HEK293 (cell line): ENCODE data around the gene PSMB11.

Experiments used
- CTCF ChIA-PET: fragments of 350-600 bp; formaldehyde crosslinking; extraction: SDS; loops from one replicate; lab custom pipeline; 2021; ENCODE audit warnings: antibody characterized with exemption; lab: Yijun Ruan, JAX
- POLR2A ChIA-PET: fragments of 300-600 bp; formaldehyde crosslinking; extraction: SDS; loops from one replicate; lab custom pipeline; 2020; ENCODE audit warnings: antibody characterized with exemption, inconsistent platforms; lab: Yijun Ruan, JAX
- H3K27ac ChIP-seq: fragments of 200-500 bp; sonication (Bioruptor generic); 2 replicates; pipeline ENCODE4 v1.5.1; 2014; ENCODE audit warnings: low read depth, low read length, control low read depth, inconsistent platforms; ENCODE audit errors: extremely low read depth
- H3K36me3 ChIP-seq, 2 experiments: fragments of 200-500 bp in 1 of 2; sonication (Bioruptor generic) in 1 of 2; 1 replicate in 1 of 2; 2 replicates in 1 of 2; pipeline ENCODE4 v1.5.1; 2014 to 2017; ENCODE audit warnings: inconsistent platforms in 2 of 2, low read length in 2 of 2; ENCODE audit not compliant: control insufficient read depth in 2 of 2, insufficient read depth in 1 of 2
- H3K4me1 ChIP-seq: fragments of 200-500 bp; sonication (Bioruptor generic); 2 replicates; pipeline ENCODE4 v1.5.1; 2014; ENCODE audit warnings: mild to moderate bottlenecking, low read length, inconsistent platforms; ENCODE audit not compliant: control insufficient read depth, insufficient read depth
- H3K4me3 ChIP-seq: 2 replicates; pipeline ENCODE4 v1.5.1; 2011; ENCODE audit warnings: low read depth, mild to moderate bottlenecking, control low read depth, low read length, moderate library complexity
- H3K9me3 ChIP-seq: fragments of 200-500 bp; sonication (Bioruptor generic); 2 replicates; pipeline ENCODE4 v1.5.1; 2014; ENCODE audit warnings: low read depth, low read length, inconsistent platforms; ENCODE audit not compliant: control insufficient read depth, insufficient read depth
- BCL6B ChIP-seq: fragments of 450-650 bp; formaldehyde crosslinking; IDR thresholded peaks from 2 replicates; pipeline ENCODE4 v1.5.1; 2017; ENCODE audit warnings: missing biosample characterization, missing genetic modification characterization
- EGR2 ChIP-seq: fragments of 450-650 bp; formaldehyde crosslinking; IDR thresholded peaks from 2 replicates; pipeline ENCODE4 v1.5.1; 2016; ENCODE audit warnings: low read depth, missing biosample characterization, missing genetic modification characterization
- FEZF1 ChIP-seq: fragments of 450-650 bp; formaldehyde crosslinking; IDR thresholded peaks from 2 replicates; pipeline ENCODE4 v1.5.1; 2016; ENCODE audit warnings: missing biosample characterization, missing genetic modification characterization
- GLIS1 ChIP-seq: fragments of 450-650 bp; formaldehyde crosslinking; IDR thresholded peaks from 2 replicates; pipeline ENCODE4 v1.5.1; 2016; ENCODE audit warnings: missing biosample characterization, missing genetic modification characterization
- INSM2 ChIP-seq: fragments of 450-650 bp; formaldehyde crosslinking; IDR thresholded peaks from 2 replicates; pipeline ENCODE4 v1.5.1; 2016; ENCODE audit warnings: missing biosample characterization, missing genetic modification characterization
- KLF8 ChIP-seq: fragments of 450-650 bp; formaldehyde crosslinking; IDR thresholded peaks from 2 replicates; pipeline ENCODE4 v1.5.1; 2016; ENCODE audit warnings: missing biosample characterization, missing genetic modification characterization
- OSR2 ChIP-seq: fragments of 450-650 bp; formaldehyde crosslinking; IDR thresholded peaks from 2 replicates; pipeline ENCODE4 v1.5.1; 2016; ENCODE audit warnings: missing biosample characterization, missing genetic modification characterization
- SP7 ChIP-seq: fragments of 450-650 bp; formaldehyde crosslinking; IDR thresholded peaks from 2 replicates; pipeline ENCODE4 v1.5.1; 2016; ENCODE audit warnings: missing biosample characterization, missing genetic modification characterization
- TCF7L2 ChIP-seq: IDR thresholded peaks from 2 replicates; pipeline ENCODE4 v1.6.1; 2011; ENCODE audit warnings: low read depth, mild to moderate bottlenecking, inconsistent platforms, low read length, moderate library complexity, borderline replicate concordance
- TRIM28 ChIP-seq: IDR thresholded peaks from 2 replicates; pipeline ENCODE4 v1.6.1; 2011; ENCODE audit warnings: low read length, control low read depth, borderline replicate concordance
- ZBTB17 ChIP-seq: fragments of 450-650 bp; formaldehyde crosslinking; IDR thresholded peaks from 2 replicates; pipeline ENCODE4 v1.5.1; 2016; ENCODE audit warnings: missing biosample characterization, missing genetic modification characterization
- ZBTB20 ChIP-seq: fragments of 450-650 bp; formaldehyde crosslinking; IDR thresholded peaks from 2 replicates; pipeline ENCODE4 v1.5.1; 2016; ENCODE audit warnings: missing biosample characterization, missing genetic modification characterization
- ZBTB8A ChIP-seq: fragments of 450-650 bp; formaldehyde crosslinking; IDR thresholded peaks from 2 replicates; pipeline ENCODE4 v1.5.1; 2016; ENCODE audit warnings: missing biosample characterization, missing genetic modification characterization
- ZEB2 ChIP-seq: fragments of 450-650 bp; formaldehyde crosslinking; IDR thresholded peaks from 2 replicates; pipeline ENCODE4 v1.5.1; 2016; ENCODE audit warnings: missing biosample characterization, missing genetic modification characterization
- ZFP37 ChIP-seq: fragments of 450-650 bp; formaldehyde crosslinking; IDR thresholded peaks from 2 replicates; pipeline ENCODE4 v1.5.1; 2016; ENCODE audit warnings: missing biosample characterization, missing genetic modification characterization
- ZFP69B ChIP-seq: fragments of 450-650 bp; formaldehyde crosslinking; IDR thresholded peaks from 2 replicates; pipeline ENCODE4 v1.5.1; 2016; ENCODE audit warnings: missing biosample characterization, missing genetic modification characterization
- ZIC2 ChIP-seq: fragments of 450-650 bp; formaldehyde crosslinking; IDR thresholded peaks from 2 replicates; pipeline ENCODE4 v1.5.1; 2016; ENCODE audit warnings: missing biosample characterization, missing genetic modification characterization
- ZNF133 ChIP-seq: fragments of 450-650 bp; formaldehyde crosslinking; IDR thresholded peaks from 2 replicates; pipeline ENCODE4 v1.5.1; 2016; ENCODE audit warnings: missing biosample characterization, missing genetic modification characterization
- ZNF169 ChIP-seq: fragments of 450-650 bp; formaldehyde crosslinking; IDR thresholded peaks from 2 replicates; pipeline ENCODE4 v1.5.1; 2016; ENCODE audit warnings: missing biosample characterization, missing genetic modification characterization
- ZNF211 ChIP-seq: fragments of 450-650 bp; formaldehyde crosslinking; IDR thresholded peaks from 2 replicates; pipeline ENCODE4 v1.5.1; 2016; ENCODE audit warnings: low read depth, missing biosample characterization, missing genetic modification characterization
- ZNF302 ChIP-seq: fragments of 450-650 bp; formaldehyde crosslinking; IDR thresholded peaks from 2 replicates; pipeline ENCODE4 v1.5.1; 2016; ENCODE audit warnings: missing biosample characterization, missing genetic modification characterization, low read depth
- ZNF366 ChIP-seq: fragments of 450-650 bp; formaldehyde crosslinking; conservative IDR thresholded peaks from 2 replicates; pipeline ENCODE4 v1.5.1; 2016; ENCODE audit warnings: missing biosample characterization, missing genetic modification characterization
- ZNF473 ChIP-seq: fragments of 450-650 bp; formaldehyde crosslinking; IDR thresholded peaks from 2 replicates; pipeline ENCODE4 v1.5.1; 2017; ENCODE audit warnings: missing biosample characterization, missing genetic modification characterization
- ZNF560 ChIP-seq: fragments of 450-650 bp; formaldehyde crosslinking; IDR thresholded peaks from 2 replicates; pipeline ENCODE4 v1.5.1; 2017; ENCODE audit warnings: missing biosample characterization, missing genetic modification characterization, borderline replicate concordance
- ZNF610 ChIP-seq: fragments of 450-650 bp; formaldehyde crosslinking; IDR thresholded peaks from 2 replicates; pipeline ENCODE4 v1.5.1; 2016; ENCODE audit warnings: missing biosample characterization, missing genetic modification characterization, borderline replicate concordance
- ZNF629 ChIP-seq: fragments of 450-650 bp; formaldehyde crosslinking; IDR thresholded peaks from 2 replicates; pipeline ENCODE4 v1.5.1; 2017; ENCODE audit warnings: missing biosample characterization, missing genetic modification characterization
- ZNF664 ChIP-seq: fragments of 450-650 bp; formaldehyde crosslinking; IDR thresholded peaks from 2 replicates; pipeline ENCODE4 v1.5.1; 2016; ENCODE audit warnings: missing biosample characterization, missing genetic modification characterization
- ZNF670 ChIP-seq: fragments of 450-650 bp; formaldehyde crosslinking; IDR thresholded peaks from 2 replicates; pipeline ENCODE4 v1.5.1; 2016; ENCODE audit warnings: missing biosample characterization, missing genetic modification characterization, low read depth
- ZNF76 ChIP-seq: fragments of 450-650 bp; formaldehyde crosslinking; IDR thresholded peaks from 2 replicates; pipeline ENCODE4; 2016; ENCODE audit warnings: low read depth, missing biosample characterization, missing genetic modification characterization, borderline replicate concordance
- ZXDB ChIP-seq: fragments of 450-650 bp; formaldehyde crosslinking; IDR thresholded peaks from 2 replicates; pipeline ENCODE4 v1.5.1; 2016; ENCODE audit warnings: missing biosample characterization, missing genetic modification characterization
- TF ChIP-seq, protein P1 (sequence below): fragments of 450-650 bp; formaldehyde crosslinking; IDR thresholded peaks from 2 replicates; pipeline ENCODE4 v1.5.0; 2017; ENCODE audit warnings: missing biosample characterization, missing genetic modification characterization, borderline replicate concordance
- TF ChIP-seq, protein P2 (sequence below): fragments of 450-650 bp; formaldehyde crosslinking; IDR thresholded peaks from 2 replicates; pipeline ENCODE4 v1.5.1; 2016; ENCODE audit warnings: missing biosample characterization, missing genetic modification characterization

Gene PSMB11

GRCh38 chr14:23025151-23025814 lies 16.7 kb upstream of the PSMB11 start (continued):
- TF ChIP-seq ZNF610 (tag by site-specific recombination), result 0 out of 2 replicates have a peak, but pooled peaks have one; percentile 21
- peak; percentile 10; the same call in 1 of the 2 replicates for TF ChIP-seq GLIS1 (tag by site-specific recombination)
- TF ChIP-seq ZBTB20 (tag by site-specific recombination), result no peak
- TF ChIP-seq ZEB2 (tag by site-specific recombination), result peak; percentile 45; the same call in 1 of the 2 replicates
- TF ChIP-seq ZBTB8A, result peak; percentile 57
- no peak for TF ChIP-seq ZNF366
- TF ChIP-seq, protein P1, sequence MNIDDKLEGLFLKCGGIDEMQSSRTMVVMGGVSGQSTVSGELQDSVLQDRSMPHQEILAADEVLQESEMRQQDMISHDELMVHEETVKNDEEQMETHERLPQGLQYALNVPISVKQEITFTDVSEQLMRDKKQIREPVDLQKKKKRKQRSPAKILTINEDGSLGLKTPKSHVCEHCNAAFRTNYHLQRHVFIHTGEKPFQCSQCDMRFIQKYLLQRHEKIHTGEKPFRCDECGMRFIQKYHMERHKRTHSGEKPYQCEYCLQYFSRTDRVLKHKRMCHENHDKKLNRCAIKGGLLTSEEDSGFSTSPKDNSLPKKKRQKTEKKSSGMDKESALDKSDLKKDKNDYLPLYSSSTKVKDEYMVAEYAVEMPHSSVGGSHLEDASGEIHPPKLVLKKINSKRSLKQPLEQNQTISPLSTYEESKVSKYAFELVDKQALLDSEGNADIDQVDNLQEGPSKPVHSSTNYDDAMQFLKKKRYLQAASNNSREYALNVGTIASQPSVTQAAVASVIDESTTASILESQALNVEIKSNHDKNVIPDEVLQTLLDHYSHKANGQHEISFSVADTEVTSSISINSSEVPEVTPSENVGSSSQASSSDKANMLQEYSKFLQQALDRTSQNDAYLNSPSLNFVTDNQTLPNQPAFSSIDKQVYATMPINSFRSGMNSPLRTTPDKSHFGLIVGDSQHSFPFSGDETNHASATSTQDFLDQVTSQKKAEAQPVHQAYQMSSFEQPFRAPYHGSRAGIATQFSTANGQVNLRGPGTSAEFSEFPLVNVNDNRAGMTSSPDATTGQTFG (tag by site-specific recombination), result no peak
- TF ChIP-seq TRIM28, result peak; percentile 80; the same call in 1 of the 2 replicates
- TF ChIP-seq FEZF1 (tag by site-specific recombination), result peak; percentile 47; the same call in 1 of the 2 replicates
- no peak for TF ChIP-seq BCL6B (tag by site-specific recombination)
- no peak for TF ChIP-seq ZNF560 (tag by site-specific recombination)
- TF ChIP-seq ZIC2 (tag by site-specific recombination), result peak; percentile 92
- no peak for TF ChIP-seq ZFP69B (tag by site-specific recombination)
- TF ChIP-seq EGR2 (tag by site-specific recombination), result peak; percentile 64
- no peak for TF ChIP-seq ZNF133 (tag by site-specific recombination)
- TF ChIP-seq ZNF473 (tag by site-specific recombination), result no peak
- peak; percentile 55; the same call in 1 of the 2 replicates for TF ChIP-seq ZBTB17 (tag by site-specific recombination)
- TF ChIP-seq ZNF629 (tag by site-specific recombination), result peak; percentile 28
- peak; percentile 85 for TF ChIP-seq SP7 (tag by site-specific recombination)
- TF ChIP-seq ZNF169, result no peak
- peak; percentile 93 for TF ChIP-seq OSR2 (tag by site-specific recombination)

DNA sequence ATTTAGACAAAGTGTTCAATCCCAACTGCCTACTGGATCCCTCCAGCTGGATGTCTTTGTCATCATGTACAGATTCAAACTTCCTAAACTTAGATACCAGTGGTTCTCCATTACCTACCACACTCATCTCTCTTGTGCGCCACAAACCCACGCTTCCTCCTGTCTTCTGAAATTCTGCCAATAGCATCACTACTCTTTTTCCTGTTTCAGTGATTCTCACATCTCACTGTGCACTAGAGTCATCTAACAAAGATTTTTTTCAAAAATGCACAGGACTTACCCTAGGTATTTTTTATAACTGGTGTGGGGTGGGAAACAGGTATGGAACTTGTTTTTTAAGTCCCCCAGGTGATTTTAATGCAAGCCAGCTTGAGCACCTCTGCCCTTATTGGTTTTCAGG lies 13.2 kb upstream of the PSMB11 start:
- H3K4me1 ChIP-seq, result peaks cover 4% of the 10 kb centered on the region; the same call in 1 of the 2 replicates
- H3K36me3 ChIP-seq, result peaks cover 45 to 70% of the 10 kb centered on the region in 2 experiments
- no peaks in the 10 kb centered on the region for H3K9me3 ChIP-seq
- H3K27ac ChIP-seq, result no peak overlapping the region
- TF ChIP-seq, protein P2, sequence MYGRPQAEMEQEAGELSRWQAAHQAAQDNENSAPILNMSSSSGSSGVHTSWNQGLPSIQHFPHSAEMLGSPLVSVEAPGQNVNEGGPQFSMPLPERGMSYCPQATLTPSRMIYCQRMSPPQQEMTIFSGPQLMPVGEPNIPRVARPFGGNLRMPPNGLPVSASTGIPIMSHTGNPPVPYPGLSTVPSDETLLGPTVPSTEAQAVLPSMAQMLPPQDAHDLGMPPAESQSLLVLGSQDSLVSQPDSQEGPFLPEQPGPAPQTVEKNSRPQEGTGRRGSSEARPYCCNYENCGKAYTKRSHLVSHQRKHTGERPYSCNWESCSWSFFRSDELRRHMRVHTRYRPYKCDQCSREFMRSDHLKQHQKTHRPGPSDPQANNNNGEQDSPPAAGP (tag by site-specific recombination), result no peak
- no peak for TF ChIP-seq ZNF670 (tag by site-specific recombination)
- TF ChIP-seq KLF8 (tag by site-specific recombination), result no peak
- no peak for TF ChIP-seq ZXDB (tag by site-specific recombination)
- TF ChIP-seq ZNF366, result no peak
- TF ChIP-seq ZNF76, result no peak
- TF ChIP-seq TCF7L2, result no peak
- no peak for TF ChIP-seq ZNF302 (tag by site-specific recombination)
- TF ChIP-seq ZFP37 (tag by site-specific recombination), result no peak
- TF ChIP-seq ZNF664, result no peak
- TF ChIP-seq INSM2 (tag by site-specific recombination), result no peak
- no peak for TF ChIP-seq ZNF211
- ChIA-PET POLR2A (interaction anchor here (2.0 kb wide), 1 partner anchor 22 kb away, joined by 6 read pairs; no protein-coding TSS in a partner anchor), CTCF (interaction anchor here (0.6 to 2.9 kb wide), 4 partner anchors 10 to 48 kb away, joined by 3 to 15 read pairs (median 4); no protein-coding TSS in a partner anchor)
- H3K4me3 ChIP-seq, result no peak overlapping the region
